ENCODE results near the gene LRRC56.

Gene LRRC56

GRCh38 chr11:557328-558132 lies 20.2 kb downstream of the LRRC56 start:
- DNase-seq (ENCODE audit: low spot score): no peak
- in situ Hi-C loops (cut with MboI; ENCODE audit: low pct_unique_long_range_greater_than_20kb, low sequenced_read_pairs, unreplicated experiment): loop anchor here (10.0 kb wide), 1 partner anchor 157 kb away; no protein-coding TSS in a partner anchor
- TF ChIP-seq CTCF (IDR thresholded peaks at IDR 0.05; ENCODE audit: extremely low read depth, insufficient read depth, missing control alignments): no peak

- in situ Hi-C loops (cut with MboI; ENCODE audit: low pct_unique_long_range_greater_than_20kb, low sequenced_read_pairs, unreplicated experiment): loop anchor here (10.0 kb wide), 1 partner anchor 156 kb away; no protein-coding TSS in a partner anchor
- no peak for TF ChIP-seq CTCF (IDR thresholded peaks at IDR 0.05; ENCODE audit: extremely low read depth, insufficient read depth, missing control alignments)
- no peak for DNase-seq (ENCODE audit: low spot score)
Observed at GRCh38 chr11:558503-558902, 21.2 kb downstream of the LRRC56 start.

- no peak for DNase-seq (ENCODE audit: low spot score)
- in situ Hi-C loops (cut with MboI; ENCODE audit: low pct_unique_long_range_greater_than_20kb, low sequenced_read_pairs, unreplicated experiment): loop anchor here (10.0 kb wide), 1 partner anchor 156 kb away; no protein-coding TSS in a partner anchor
- TF ChIP-seq CTCF (IDR thresholded peaks at IDR 0.05; ENCODE audit: extremely low read depth, insufficient read depth, missing control alignments): no peak
Observed at GRCh38 chr11:559020-559620, 21.8 kb downstream of the LRRC56 start.

- no peak for DNase-seq (ENCODE audit: low spot score)
- no peak for TF ChIP-seq CTCF (IDR thresholded peaks at IDR 0.05; ENCODE audit: extremely low read depth, insufficient read depth, missing control alignments)
- in situ Hi-C loops (cut with MboI; ENCODE audit: low pct_unique_long_range_greater_than_20kb, low sequenced_read_pairs, unreplicated experiment): loop anchor here (10.0 kb wide), 1 partner anchor 155 kb away; no protein-coding TSS in a partner anchor
Observed at GRCh38 chr11:559712-560304, 22.5 kb downstream of the LRRC56 start.

- in situ Hi-C loops (cut with MboI; ENCODE audit: low pct_unique_long_range_greater_than_20kb, low sequenced_read_pairs, unreplicated experiment): no loop called here
- peak; percentile 100 for DNase-seq (ENCODE audit: low spot score)
- no peak for TF ChIP-seq CTCF (IDR thresholded peaks at IDR 0.05; ENCODE audit: extremely low read depth, insufficient read depth, missing control alignments)
Observed at GRCh38 chr11:560305-561147, 23.2 kb downstream of the LRRC56 start, which contains the start of the genes LMNTD2 and RASSF7. TSS of gene LMNTD2 (minus strand) at chr11:560738. CDS start at chr11:560716, 22 bp downstream. TSS of gene RASSF7 (plus strand) at chr11:560970. CDS start at chr11:561769, 799 bp downstream.
